Measurements from ENCODE around the gene MLLT3.

Gene MLLT3

DNA sequence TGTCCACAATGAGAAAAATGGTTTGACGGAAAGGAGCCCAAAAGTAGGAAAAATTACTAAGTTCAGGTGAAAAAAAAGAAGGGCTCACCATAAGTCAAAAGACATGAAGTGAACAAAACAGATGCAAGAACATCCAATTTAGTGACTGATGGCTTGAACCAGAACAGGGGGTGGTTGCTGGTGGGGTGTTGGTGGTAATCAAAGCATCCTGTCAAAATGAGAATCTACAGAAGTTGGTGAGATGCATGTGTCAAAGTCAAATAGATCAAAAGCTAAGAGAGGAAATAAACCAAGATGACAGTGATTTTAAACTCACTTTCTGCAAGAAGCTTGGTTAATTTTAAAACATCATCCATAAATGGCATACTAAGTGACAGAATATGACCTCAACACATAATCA, 117.4 kb downstream of the MLLT3 start:
- ATAC-seq: no peak
- no peak for TF ChIP-seq CREB5 (CRISPR knock-in tag; IDR thresholded peaks at IDR 0.05; ENCODE audit: low read depth)
- no peak for TF ChIP-seq BACH2 (CRISPR knock-in tag; IDR thresholded peaks at IDR 0.05; ENCODE audit: borderline replicate concordance)
- no peak for TF ChIP-seq SNAI2 (CRISPR knock-in tag; IDR thresholded peaks at IDR 0.05)
- no peak for TF ChIP-seq ESRRG (CRISPR knock-in tag; IDR thresholded peaks at IDR 0.05)
- TF ChIP-seq ZFP30 (CRISPR knock-in tag; IDR thresholded peaks at IDR 0.05): no peak
- TF ChIP-seq OSR1 (CRISPR knock-in tag; IDR thresholded peaks at IDR 0.05): no peak
- TF ChIP-seq, protein P1, sequence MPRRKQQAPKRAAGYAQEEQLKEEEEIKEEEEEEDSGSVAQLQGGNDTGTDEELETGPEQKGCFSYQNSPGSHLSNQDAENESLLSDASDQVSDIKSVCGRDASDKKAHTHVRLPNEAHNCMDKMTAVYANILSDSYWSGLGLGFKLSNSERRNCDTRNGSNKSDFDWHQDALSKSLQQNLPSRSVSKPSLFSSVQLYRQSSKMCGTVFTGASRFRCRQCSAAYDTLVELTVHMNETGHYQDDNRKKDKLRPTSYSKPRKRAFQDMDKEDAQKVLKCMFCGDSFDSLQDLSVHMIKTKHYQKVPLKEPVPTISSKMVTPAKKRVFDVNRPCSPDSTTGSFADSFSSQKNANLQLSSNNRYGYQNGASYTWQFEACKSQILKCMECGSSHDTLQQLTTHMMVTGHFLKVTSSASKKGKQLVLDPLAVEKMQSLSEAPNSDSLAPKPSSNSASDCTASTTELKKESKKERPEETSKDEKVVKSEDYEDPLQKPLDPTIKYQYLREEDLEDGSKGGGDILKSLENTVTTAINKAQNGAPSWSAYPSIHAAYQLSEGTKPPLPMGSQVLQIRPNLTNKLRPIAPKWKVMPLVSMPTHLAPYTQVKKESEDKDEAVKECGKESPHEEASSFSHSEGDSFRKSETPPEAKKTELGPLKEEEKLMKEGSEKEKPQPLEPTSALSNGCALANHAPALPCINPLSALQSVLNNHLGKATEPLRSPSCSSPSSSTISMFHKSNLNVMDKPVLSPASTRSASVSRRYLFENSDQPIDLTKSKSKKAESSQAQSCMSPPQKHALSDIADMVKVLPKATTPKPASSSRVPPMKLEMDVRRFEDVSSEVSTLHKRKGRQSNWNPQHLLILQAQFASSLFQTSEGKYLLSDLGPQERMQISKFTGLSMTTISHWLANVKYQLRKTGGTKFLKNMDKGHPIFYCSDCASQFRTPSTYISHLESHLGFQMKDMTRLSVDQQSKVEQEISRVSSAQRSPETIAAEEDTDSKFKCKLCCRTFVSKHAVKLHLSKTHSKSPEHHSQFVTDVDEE (CRISPR knock-in tag; IDR thresholded peaks at IDR 0.05): no peak
- TF ChIP-seq ZNF8 (CRISPR knock-in tag; IDR thresholded peaks at IDR 0.05): no peak
- no peak for TF ChIP-seq PATZ1 (CRISPR knock-in tag; IDR thresholded peaks at IDR 0.05; ENCODE audit: borderline replicate concordance)
- TF ChIP-seq GLIS3 (CRISPR knock-in tag; IDR thresholded peaks at IDR 0.05): no peak
- TF ChIP-seq ZC3H10 (CRISPR knock-in tag; IDR thresholded peaks at IDR 0.05): no peak

- no peak for TF ChIP-seq TOX (CRISPR knock-in tag; IDR thresholded peaks at IDR 0.05; ENCODE audit: borderline replicate concordance)
- TF ChIP-seq PATZ1 (CRISPR knock-in tag; IDR thresholded peaks at IDR 0.05; ENCODE audit: borderline replicate concordance): no peak
- TF ChIP-seq BACH2 (CRISPR knock-in tag; IDR thresholded peaks at IDR 0.05; ENCODE audit: borderline replicate concordance): no peak
- TF ChIP-seq GLIS3 (CRISPR knock-in tag; IDR thresholded peaks at IDR 0.05): no peak
- TF ChIP-seq ZC3H10 (CRISPR knock-in tag; IDR thresholded peaks at IDR 0.05): no peak
- no peak for TF ChIP-seq CSRNP3 (CRISPR knock-in tag; IDR thresholded peaks at IDR 0.05)
- TF ChIP-seq ZFP3 (CRISPR knock-in tag; IDR thresholded peaks at IDR 0.05): no peak
- no peak for TF ChIP-seq ZNF565 (CRISPR knock-in tag; conservative IDR thresholded peaks at IDR 0.05; ENCODE audit: low read depth)
- no peak for TF ChIP-seq CSDC2 (CRISPR knock-in tag; IDR thresholded peaks at IDR 0.05)
- no peak for TF ChIP-seq ESRRG (CRISPR knock-in tag; IDR thresholded peaks at IDR 0.05)
- TF ChIP-seq ZNF70 (CRISPR knock-in tag; IDR thresholded peaks at IDR 0.05): no peak
- no peak for TF ChIP-seq CREB5 (CRISPR knock-in tag; IDR thresholded peaks at IDR 0.05; ENCODE audit: low read depth)
- ATAC-seq: no peak
Measured at GRCh38 chr9:20500101-20500500, 122.2 kb downstream of the MLLT3 start.

DNA sequence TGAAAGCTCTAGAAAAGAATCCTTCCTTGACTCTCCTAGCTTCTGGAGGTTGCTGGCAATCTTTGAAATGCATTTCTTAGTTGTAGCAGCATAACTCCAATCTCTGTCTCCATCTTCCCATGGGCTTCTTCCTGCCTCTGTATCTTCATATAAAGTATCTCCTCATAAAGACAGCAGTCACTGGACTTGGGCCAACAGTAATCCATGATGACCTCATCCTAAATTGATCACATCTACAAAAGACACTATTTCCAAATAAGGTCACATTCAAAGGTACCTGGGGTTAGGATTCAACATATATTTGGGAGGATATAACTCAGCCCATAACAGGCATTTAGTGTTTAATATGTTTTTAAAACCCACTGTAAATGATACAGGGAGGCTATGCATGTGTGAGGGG, 123.3 kb downstream of the MLLT3 start:
- TF ChIP-seq TCF4 (CRISPR knock-in tag; IDR thresholded peaks at IDR 0.05; ENCODE audit: borderline replicate concordance) (no peak), PATZ1 (CRISPR knock-in tag; IDR thresholded peaks at IDR 0.05; ENCODE audit: borderline replicate concordance) (no peak), OSR1 (CRISPR knock-in tag; IDR thresholded peaks at IDR 0.05) (no peak), ZC3H10 (CRISPR knock-in tag; IDR thresholded peaks at IDR 0.05) (no peak)
- ATAC-seq: no peak

Data from SK-N-SH treated with all-trans-retinoic acid at 6 μM for 48 hours (cell line).